OCI-LY1 (cell line): ENCODE data around the gene PRTN3.

Experiments
- H2AFZ ChIP-seq: fragments of 200-600 bp; sonication (generic), shearing (Covaris generic); 2 replicates; pipeline ENCODE4 v1.6.0; 2014; ENCODE audit warnings: antibody characterized with exemption, mild to moderate bottlenecking, low read length
- H3F3A ChIP-seq: fragments of 200-600 bp; sonication (generic), shearing (Covaris generic); 2 replicates; pipeline ENCODE4 v1.6.0; 2014; ENCODE audit warnings: mild to moderate bottlenecking, antibody characterized with exemption, low read length, moderate library complexity; ENCODE audit not compliant: insufficient read depth
- H3K27ac ChIP-seq: fragments of 200-600 bp; sonication (generic); 2 replicates; pipeline ENCODE4 v1.5.1; 2014; ENCODE audit warnings: low read length, mixed run types, mild to moderate bottlenecking, low read depth; ENCODE audit not compliant: poor library complexity, severe bottlenecking
- H3K27me3 ChIP-seq: fragments of 200-600 bp; sonication (generic); 2 replicates; pipeline ENCODE4 v1.6.0; 2014; ENCODE audit warnings: antibody characterized with exemption, mild to moderate bottlenecking, low read length, moderate library complexity; ENCODE audit not compliant: insufficient read depth
- H3K36me3 ChIP-seq: fragments of 200-600 bp; sonication (generic); 2 replicates; pipeline ENCODE4 v1.6.1; 2014; ENCODE audit warnings: mild to moderate bottlenecking, antibody characterized with exemption, low read length, moderate library complexity, mixed read lengths; ENCODE audit not compliant: insufficient read depth
- H3K4me1 ChIP-seq: fragments of 200-600 bp; sonication (generic); 2 replicates; pipeline ENCODE4 v1.5.1; 2014; ENCODE audit warnings: mild to moderate bottlenecking, low read length, moderate library complexity; ENCODE audit not compliant: insufficient read depth, severe bottlenecking
- H3K4me2 ChIP-seq: fragments of 200-600 bp; sonication (generic), shearing (Covaris generic); 2 replicates; pipeline ENCODE4 v1.6.1; 2014; ENCODE audit warnings: low read length
- H3K4me3 ChIP-seq: fragments of 200-600 bp; sonication (generic); 2 replicates; pipeline ENCODE4 v1.5.1; 2014; ENCODE audit warnings: low read length, low read depth, mild to moderate bottlenecking, mixed read lengths; ENCODE audit not compliant: poor library complexity, severe bottlenecking
- H3K79me2 ChIP-seq: fragments of 200-600 bp; shearing (Covaris generic); 2 replicates; pipeline ENCODE4 v1.6.1; 2016; ENCODE audit warnings: mixed run types, low read length, mixed read lengths; ENCODE audit not compliant: insufficient read depth
- H3K9ac ChIP-seq: fragments of 200-600 bp; sonication (generic), shearing (Covaris generic); 2 replicates; pipeline ENCODE4 v1.6.1; 2014; ENCODE audit warnings: mild to moderate bottlenecking, low read length, mixed read lengths
- H3K9me2 ChIP-seq: fragments of 200-600 bp; sonication (generic), shearing (Covaris generic); 2 replicates; pipeline ENCODE4 v1.6.1; 2014; ENCODE audit warnings: low read depth, mild to moderate bottlenecking, low read length, mixed read lengths
- H3K9me3 ChIP-seq: fragments of 200-600 bp; shearing (Covaris generic); 2 replicates; pipeline ENCODE4 v1.6.1; 2014; ENCODE audit warnings: low read length, mixed read lengths
- H4K20me1 ChIP-seq: fragments of 200-600 bp; sonication (generic), shearing (Covaris generic); 2 replicates; pipeline ENCODE4 v1.6.0; 2016; ENCODE audit warnings: mild to moderate bottlenecking, low read length; ENCODE audit not compliant: insufficient read depth
- CTCF ChIP-seq: fragments of 200-600 bp; sonication (generic), shearing (Covaris generic); IDR thresholded peaks from 2 replicates; pipeline ENCODE4 v1.5.1; 2017; ENCODE audit warnings: mild to moderate bottlenecking, antibody characterized with exemption, low read length, moderate library complexity, mixed read lengths
- EZH2 ChIP-seq: fragments of 200-600 bp; sonication (generic), shearing (Covaris generic); IDR thresholded peaks from 2 replicates; pipeline ENCODE4 v1.8.0; 2017; ENCODE audit warnings: borderline replicate concordance, mixed run types, mild to moderate bottlenecking, antibody characterized with exemption, low read length, moderate library complexity, mixed read lengths

Gene PRTN3

GRCh38 chr19:812049-812746, 28.6 kb upstream of the PRTN3 start:
- Histone ChIP-seq H3K36me3 (peaks cover 62% of the 10 kb centered on the region), H3K79me2 (no peaks in the 10 kb centered on the region), H3K4me3 (no peak overlapping the region), H3F3A (peaks cover 3% of the 10 kb centered on the region; the same call in 1 of the 2 replicates), H3K9me2 (no peaks in the 10 kb centered on the region), H2AFZ (no peak overlapping the region), H3K4me2 (no peak overlapping the region), H3K9me3 (no peaks in the 10 kb centered on the region), H4K20me1 (no peaks in the 10 kb centered on the region), H3K4me1 (no peaks in the 10 kb centered on the region), H3K27ac (no peak overlapping the region), H3K9ac (no peak overlapping the region), H3K27me3 (no peaks in the 10 kb centered on the region)
- TF ChIP-seq CTCF (no peak), EZH2 (no peak)

- TF ChIP-seq EZH2 (no peak), CTCF (no peak)
- H3K36me3 ChIP-seq, result peaks cover 56% of the 10 kb centered on the region
- no peaks in the 10 kb centered on the region for H3K27me3 ChIP-seq
- H3K79me2 ChIP-seq, result no peaks in the 10 kb centered on the region
- H3K9me2 ChIP-seq, result no peaks in the 10 kb centered on the region
- no peak overlapping the region for H3K4me3 ChIP-seq
- no peak overlapping the region for H3K27ac ChIP-seq
- H3K4me2 ChIP-seq, result no peak overlapping the region
- H3K9ac ChIP-seq, result no peak overlapping the region
- no peaks in the 10 kb centered on the region for H3K4me1 ChIP-seq
- H3K9me3 ChIP-seq, result no peaks in the 10 kb centered on the region
- no peaks in the 10 kb centered on the region for H4K20me1 ChIP-seq
- no peak overlapping the region for H2AFZ ChIP-seq
- peaks cover 3% of the 10 kb centered on the region; the same call in 1 of the 2 replicates for H3F3A ChIP-seq
Observed at GRCh38 chr19:812747-813218, 28.0 kb upstream of the PRTN3 start.

DNA sequence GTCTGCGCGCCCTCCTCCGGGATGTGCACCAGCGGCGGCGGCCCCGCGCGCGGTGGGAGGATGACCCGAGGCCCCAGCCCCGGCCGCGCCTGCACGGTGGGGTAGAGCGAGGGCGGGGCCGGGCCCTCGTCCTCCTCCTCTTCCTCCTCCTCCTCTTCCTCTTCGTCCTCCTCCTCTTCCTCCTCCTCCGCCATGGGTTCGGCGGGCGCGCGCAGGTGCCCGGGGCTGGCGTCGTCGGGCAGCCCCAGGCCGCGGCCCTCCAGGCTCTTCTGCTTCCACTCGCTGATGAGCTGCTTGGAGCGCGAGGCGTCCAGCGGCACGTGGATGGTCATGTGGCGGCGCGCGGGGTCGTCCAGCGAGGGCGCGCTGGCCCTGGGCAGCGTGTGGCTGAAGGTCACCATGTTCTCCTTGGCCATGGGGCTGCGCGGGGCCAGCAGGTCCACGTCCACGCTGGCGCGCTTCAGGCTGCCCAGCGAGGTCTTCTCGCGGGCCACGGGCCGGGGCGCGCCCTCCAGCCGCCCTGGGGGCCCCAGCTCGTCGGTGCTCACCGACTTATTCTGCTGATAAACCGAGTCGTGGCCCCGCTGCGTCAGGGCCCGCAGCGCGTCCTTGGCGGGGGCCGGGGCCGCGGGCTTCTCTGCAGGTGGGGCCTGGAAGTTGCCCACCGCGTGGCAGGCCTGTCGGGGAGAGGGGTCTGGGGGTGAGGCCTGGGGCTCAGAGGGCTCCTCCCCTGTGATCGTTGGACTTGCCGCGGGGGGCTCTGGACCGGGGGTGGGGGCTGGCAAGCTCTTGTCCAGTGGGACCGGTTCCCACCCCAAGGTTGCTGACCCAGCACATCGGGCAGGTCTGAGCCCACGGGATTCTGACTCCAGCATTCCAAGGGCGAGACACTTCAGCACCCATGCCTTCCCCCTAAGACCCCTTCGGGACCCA, 27.3 kb upstream of the PRTN3 start:
- no peak overlapping the region for H2AFZ ChIP-seq
- no peaks in the 10 kb centered on the region for H3K27me3 ChIP-seq
- no peak overlapping the region for H3K4me2 ChIP-seq
- H3K9me3 ChIP-seq, result no peaks in the 10 kb centered on the region
- no peaks in the 10 kb centered on the region for H4K20me1 ChIP-seq
- peaks cover 49% of the 10 kb centered on the region for H3K36me3 ChIP-seq
- no peaks in the 10 kb centered on the region for H3K4me1 ChIP-seq
- TF ChIP-seq EZH2 (no peak), CTCF (no peak)
- no peak overlapping the region for H3K27ac ChIP-seq
- H3K4me3 ChIP-seq, result no peak overlapping the region
- H3F3A ChIP-seq, result peaks cover 3% of the 10 kb centered on the region; the same call in 1 of the 2 replicates
- no peaks in the 10 kb centered on the region for H3K79me2 ChIP-seq
- no peaks in the 10 kb centered on the region for H3K9me2 ChIP-seq
- no peak overlapping the region for H3K9ac ChIP-seq
